ENCODE data around the gene NT5C1B. TPM values are rescaled to one million over a fixed set of nuclear protein-coding genes. Genes with fewer than 3 reads are reported as not detected.

NT5C1B gene
- total RNA-seq, 1 experiment from 2014 or later, result not detected

DNA sequence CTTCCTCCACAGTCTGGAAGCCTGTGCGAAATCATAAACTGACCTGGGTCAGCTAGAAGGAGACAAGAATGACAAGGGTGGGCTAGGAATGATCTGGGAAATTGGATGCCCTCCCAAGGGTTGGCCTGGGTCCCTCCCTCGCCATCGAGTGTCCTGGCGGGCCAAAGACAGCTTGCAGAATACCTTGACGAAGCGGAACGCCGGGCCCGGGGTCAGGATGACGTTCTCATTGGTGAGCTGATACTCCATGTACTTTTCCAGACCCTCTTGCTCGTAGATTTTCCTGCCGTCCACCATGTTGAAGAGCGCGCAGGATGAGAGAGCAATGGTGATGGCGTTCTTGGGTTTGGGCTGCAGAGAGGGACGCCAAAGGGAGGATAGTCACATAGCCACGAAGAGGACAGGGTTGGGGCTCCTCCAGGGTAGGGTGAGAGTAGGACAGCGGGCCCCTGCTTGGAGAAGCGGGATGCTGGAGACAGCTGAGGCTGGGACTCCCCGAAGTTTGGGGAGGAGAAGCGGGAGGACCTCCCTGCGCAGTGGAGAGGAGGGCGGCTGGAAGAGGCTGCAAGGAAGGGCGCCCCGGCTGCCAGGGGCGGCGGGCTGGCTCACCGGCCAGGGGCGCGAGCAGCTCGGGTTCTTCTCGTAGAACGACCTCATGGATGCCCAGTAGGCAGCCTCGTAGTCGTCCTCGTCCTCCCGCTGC, 5.3 kb downstream of the NT5C1B start:
- Histone ChIP-seq H3K4me2 (ENCODE audit: low read depth, low read length, poor library complexity, severe bottlenecking) (no peak overlapping the region), H3K9ac (ENCODE audit: low read length) (no peak overlapping the region), H3K9me2 (replicated peaks; ENCODE audit: insufficient read depth, low read length) (no peaks in the 10 kb centered on the region), H3K4me3 (ENCODE audit: low read length) (no peak overlapping the region), H3K4me1 (ENCODE audit: low read length) (no peaks in the 10 kb centered on the region), H3K27ac (ENCODE audit: low read length) (no peak overlapping the region), H3K79me2 (ENCODE audit: low read length) (no peaks in the 10 kb centered on the region), H3K36me3 (ENCODE audit: insufficient read depth, low read length) (no peaks in the 10 kb centered on the region), H3K27me3 (ENCODE audit: low read length) (no peaks in the 10 kb centered on the region), H4K20me1 (ENCODE audit: insufficient read depth, low read depth, low read length) (no peaks in the 10 kb centered on the region), H2AFZ (ENCODE audit: low read length) (no peak overlapping the region), H3K9me3 (ENCODE audit: low read length) (no peaks in the 10 kb centered on the region)
- DNase-seq, result no peak

DNA sequence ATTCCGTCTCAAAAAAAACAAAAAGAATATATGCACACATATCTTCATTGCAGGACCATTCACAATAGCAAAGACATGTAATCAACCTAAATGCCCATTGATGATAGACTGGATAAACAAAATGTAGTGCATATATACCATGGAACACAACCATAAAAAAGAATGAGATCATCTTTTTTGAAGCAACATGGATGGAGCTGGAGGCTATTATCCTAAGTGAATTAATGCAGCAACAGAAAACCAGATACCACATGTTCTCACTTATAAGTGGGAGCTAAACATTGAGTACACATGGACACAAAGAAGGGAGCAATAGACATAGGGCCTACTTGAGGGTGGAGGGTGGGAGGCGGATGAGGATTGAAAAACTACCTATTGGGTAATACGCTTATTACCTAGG, 8.8 kb downstream of the NT5C1B start:
- Histone ChIP-seq H3K9me3 (ENCODE audit: low read length) (no peaks in the 10 kb centered on the region), H3K4me3 (ENCODE audit: low read length) (no peak overlapping the region), H2AFZ (ENCODE audit: low read length) (no peak overlapping the region), H3K27me3 (ENCODE audit: low read length) (no peaks in the 10 kb centered on the region), H3K79me2 (ENCODE audit: low read length) (no peaks in the 10 kb centered on the region), H3K9me2 (replicated peaks; ENCODE audit: insufficient read depth, low read length) (no peaks in the 10 kb centered on the region), H3K36me3 (ENCODE audit: insufficient read depth, low read length) (no peaks in the 10 kb centered on the region), H3K4me1 (ENCODE audit: low read length) (no peaks in the 10 kb centered on the region), H4K20me1 (ENCODE audit: insufficient read depth, low read depth, low read length) (no peaks in the 10 kb centered on the region), H3K4me2 (ENCODE audit: low read depth, low read length, poor library complexity, severe bottlenecking) (no peak overlapping the region), H3K27ac (ENCODE audit: low read length) (no peak overlapping the region), H3K9ac (ENCODE audit: low read length) (no peak overlapping the region)
- no peak for DNase-seq

DNA sequence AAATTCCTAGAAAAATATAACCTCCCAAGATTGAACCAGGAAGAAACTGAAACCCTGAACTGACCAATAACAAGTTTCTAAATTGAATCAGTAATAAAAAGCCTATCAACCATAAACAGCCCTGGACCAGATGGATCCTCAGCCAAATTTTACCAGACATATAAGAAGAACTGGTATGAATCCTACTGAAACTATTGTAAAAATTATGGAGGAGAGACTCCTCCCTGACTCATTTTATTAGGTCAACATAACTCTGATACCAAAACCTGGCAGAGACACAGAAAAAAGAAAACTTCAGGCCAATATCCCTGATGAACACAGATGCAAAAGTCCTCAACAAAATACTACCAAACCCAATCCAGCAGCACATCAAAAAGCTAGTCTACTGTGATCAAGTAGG, 11.3 kb downstream of the NT5C1B start:
- no peaks in the 10 kb centered on the region for H3K79me2 ChIP-seq (ENCODE audit: low read length)
- no peaks in the 10 kb centered on the region for H4K20me1 ChIP-seq (ENCODE audit: insufficient read depth, low read depth, low read length)
- H3K9ac ChIP-seq (ENCODE audit: low read length), result no peak overlapping the region
- H3K27me3 ChIP-seq (ENCODE audit: low read length), result no peaks in the 10 kb centered on the region
- no peak overlapping the region for H2AFZ ChIP-seq (ENCODE audit: low read length)
- no peak for DNase-seq
- no peak overlapping the region for H3K4me2 ChIP-seq (ENCODE audit: low read depth, low read length, poor library complexity, severe bottlenecking)
- no peaks in the 10 kb centered on the region for H3K36me3 ChIP-seq (ENCODE audit: insufficient read depth, low read length)
- no peak overlapping the region for H3K4me3 ChIP-seq (ENCODE audit: low read length)
- H3K27ac ChIP-seq (ENCODE audit: low read length), result no peak overlapping the region
- no peaks in the 10 kb centered on the region for H3K4me1 ChIP-seq (ENCODE audit: low read length)
- H3K9me3 ChIP-seq (ENCODE audit: low read length), result no peaks in the 10 kb centered on the region
- H3K9me2 ChIP-seq (replicated peaks; ENCODE audit: insufficient read depth, low read length), result no peaks in the 10 kb centered on the region

DNA sequence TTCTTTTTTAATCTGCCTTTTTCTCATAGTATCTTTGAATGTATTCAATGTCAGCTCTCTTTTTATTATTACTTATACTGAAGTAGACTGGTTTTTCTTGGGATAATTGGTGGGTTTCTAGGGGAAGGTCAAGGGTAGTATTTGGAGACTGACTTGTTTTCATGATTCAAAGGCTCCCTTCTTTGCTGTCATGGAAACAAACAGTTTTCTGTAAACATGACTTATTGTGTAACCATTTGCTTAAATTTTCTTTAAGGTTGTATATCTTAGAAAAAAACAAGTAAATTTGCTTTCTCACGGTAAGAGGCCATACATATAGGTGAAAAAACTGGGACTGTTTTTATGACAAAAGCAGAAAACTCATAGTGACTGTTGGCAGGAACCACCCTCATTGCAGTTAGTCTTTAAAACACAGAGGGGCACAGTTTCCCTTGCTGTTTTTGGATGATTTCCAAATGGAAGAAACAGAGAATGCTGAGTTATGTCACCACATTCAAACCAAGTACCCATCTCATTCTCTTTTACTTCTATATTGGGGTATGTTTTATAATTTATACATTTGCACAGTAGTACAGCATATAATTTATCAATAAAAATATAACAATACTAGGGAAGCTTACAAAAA, 23.1 kb downstream of the NT5C1B start:
- no peaks in the 10 kb centered on the region for H4K20me1 ChIP-seq (ENCODE audit: insufficient read depth, low read depth, low read length)
- no peak overlapping the region for H3K4me3 ChIP-seq (ENCODE audit: low read length)
- no peak overlapping the region for H3K27ac ChIP-seq (ENCODE audit: low read length)
- H3K4me1 ChIP-seq (ENCODE audit: low read length), result peaks cover 1% of the 10 kb centered on the region
- no peak overlapping the region for H3K4me2 ChIP-seq (ENCODE audit: low read depth, low read length, poor library complexity, severe bottlenecking)
- no peaks in the 10 kb centered on the region for H3K79me2 ChIP-seq (ENCODE audit: low read length)
- DNase-seq, result no peak
- H2AFZ ChIP-seq (ENCODE audit: low read length), result no peak overlapping the region
- no peaks in the 10 kb centered on the region for H3K27me3 ChIP-seq (ENCODE audit: low read length)
- no peaks in the 10 kb centered on the region for H3K9me2 ChIP-seq (replicated peaks; ENCODE audit: insufficient read depth, low read length)
- H3K9ac ChIP-seq (ENCODE audit: low read length), result no peak overlapping the region
- no peaks in the 10 kb centered on the region for H3K36me3 ChIP-seq (ENCODE audit: insufficient read depth, low read length)
- H3K9me3 ChIP-seq (ENCODE audit: low read length), result peaks cover 5% of the 10 kb centered on the region

DNA sequence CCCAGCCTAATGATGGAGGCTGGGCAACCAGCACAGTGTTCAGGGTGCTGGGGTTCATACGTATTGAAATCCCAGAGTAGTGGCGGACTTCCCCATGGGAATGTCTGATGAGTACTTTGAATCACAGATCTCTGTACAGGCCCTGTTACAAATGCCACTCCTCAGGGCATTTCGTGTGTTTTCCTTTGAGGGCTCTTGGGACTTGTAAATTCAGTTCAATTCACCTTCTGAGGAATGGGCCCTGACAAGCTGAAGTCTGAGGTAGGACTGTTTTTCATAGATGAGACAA, 28.6 kb downstream of the NT5C1B start:
- Histone ChIP-seq H3K4me2 (ENCODE audit: low read depth, low read length, poor library complexity, severe bottlenecking) (peak overlapping the region; percentile 83), H3K9ac (ENCODE audit: low read length) (peak overlapping the region; percentile 88)

DNA sequence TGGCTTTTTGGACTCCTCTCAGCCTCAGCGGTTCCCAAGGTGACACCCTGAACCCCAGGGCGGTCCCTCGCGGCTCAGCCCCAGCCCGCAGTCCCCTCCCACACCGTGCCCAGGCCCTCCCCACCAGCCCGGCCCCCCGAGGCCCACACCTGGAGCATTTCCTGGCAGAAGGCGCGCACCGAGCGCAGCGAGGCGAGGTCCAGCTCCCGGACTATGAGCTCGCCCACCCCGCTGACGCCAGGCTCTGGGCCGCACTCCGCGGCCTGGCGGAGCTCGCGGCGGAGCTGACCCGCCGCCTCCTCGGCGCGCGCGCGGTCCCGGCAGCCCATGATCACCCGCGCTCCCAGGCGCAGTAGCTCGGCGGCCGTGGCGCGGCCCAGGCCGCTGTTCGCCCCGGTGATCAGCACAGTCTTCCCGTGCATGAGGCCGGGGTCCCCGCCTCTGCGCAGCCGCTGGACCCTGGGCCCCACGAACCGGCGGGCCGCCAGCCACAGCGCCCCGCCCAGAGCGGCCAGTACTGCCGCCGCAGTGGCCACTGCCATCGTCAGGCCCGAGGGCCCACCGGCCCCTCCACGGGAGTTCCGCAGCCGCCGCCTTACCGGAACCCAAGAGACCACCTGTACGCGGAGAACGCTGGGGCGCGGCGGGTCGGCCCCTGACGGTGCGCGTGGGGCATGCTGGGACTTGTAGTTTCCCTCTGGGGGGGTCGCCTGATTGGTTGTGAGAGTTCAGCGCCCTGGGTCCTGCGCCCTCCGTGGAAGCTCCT, 29.2 kb downstream of the NT5C1B start, which contains the start of gene RDH14:
TSS of gene RDH14 (minus strand) at position 623 of the 766 bp plus-strand sequence. CDS start at position 542, 81 bp downstream.
- Histone ChIP-seq H3K4me3 (ENCODE audit: low read length) (peak within 1 kb of the TSS; percentile 76), H3K9me2 (replicated peaks; ENCODE audit: insufficient read depth, low read length) (no peaks in the 10 kb centered on the region), H3K9me3 (ENCODE audit: low read length) (peaks cover 5% of the 10 kb centered on the region), H3K27ac (ENCODE audit: low read length) (peak within 1 kb of the TSS; percentile 66), H3K36me3 (ENCODE audit: insufficient read depth, low read length) (peaks cover 7% of the 10 kb centered on the region; the same call in 1 of the 2 replicates), H3K79me2 (ENCODE audit: low read length) (peaks cover 26% of the 10 kb centered on the region), H3K4me2 (ENCODE audit: low read depth, low read length, poor library complexity, severe bottlenecking) (peak within 1 kb of the TSS; percentile 83), H3K4me1 (ENCODE audit: low read length) (peaks cover 19% of the 10 kb centered on the region), H3K9ac (ENCODE audit: low read length) (peak within 1 kb of the TSS; percentile 88), H3K27me3 (ENCODE audit: low read length) (no peaks in the 10 kb centered on the region), H2AFZ (ENCODE audit: low read length) (peak within 1 kb of the TSS; percentile 83), H4K20me1 (ENCODE audit: insufficient read depth, low read depth, low read length) (no peaks in the 10 kb centered on the region)
- peak; percentile 96 for DNase-seq

More for the DNA sequence above, 28.6 kb downstream of the NT5C1B start:
- peak overlapping the region; percentile 82 for H2AFZ ChIP-seq (ENCODE audit: low read length)
- no peaks in the 10 kb centered on the region for H4K20me1 ChIP-seq (ENCODE audit: insufficient read depth, low read depth, low read length)
- H3K9me2 ChIP-seq (replicated peaks; ENCODE audit: insufficient read depth, low read length), result no peaks in the 10 kb centered on the region
- no peak for DNase-seq
- H3K36me3 ChIP-seq (ENCODE audit: insufficient read depth, low read length), result peaks cover 7% of the 10 kb centered on the region; the same call in 1 of the 2 replicates
- peaks cover 19% of the 10 kb centered on the region for H3K4me1 ChIP-seq (ENCODE audit: low read length)
- H3K27ac ChIP-seq (ENCODE audit: low read length), result no peak overlapping the region
- H3K4me3 ChIP-seq (ENCODE audit: low read length), result peak overlapping the region; percentile 76
- H3K27me3 ChIP-seq (ENCODE audit: low read length), result no peaks in the 10 kb centered on the region
- peaks cover 26% of the 10 kb centered on the region for H3K79me2 ChIP-seq (ENCODE audit: low read length)
- H3K9me3 ChIP-seq (ENCODE audit: low read length), result peaks cover 5% of the 10 kb centered on the region

DNA sequence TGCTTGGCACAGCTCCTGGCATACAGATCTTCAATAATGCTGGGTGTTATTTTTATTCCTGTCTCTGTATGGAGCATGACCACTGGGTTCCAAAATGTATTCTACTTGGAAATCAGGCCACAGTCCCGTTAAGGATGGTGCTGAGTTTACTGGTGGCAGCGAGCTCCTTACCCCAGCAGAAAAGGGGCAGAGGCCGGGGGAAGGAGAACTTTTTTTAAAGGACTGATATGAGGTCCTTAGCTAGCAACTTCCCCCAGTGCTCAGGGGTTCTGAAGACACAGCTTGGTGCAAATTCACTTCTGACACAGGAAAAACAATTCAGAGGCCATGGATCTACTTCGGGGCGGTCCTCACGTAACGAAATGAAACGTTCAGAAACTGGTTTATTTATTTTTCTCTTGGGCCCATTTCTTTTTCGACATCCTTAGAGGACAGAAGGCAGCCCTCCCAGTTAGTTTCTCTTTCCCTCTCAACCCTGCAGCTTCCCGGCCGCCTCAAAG, 29.8 kb downstream of the NT5C1B start:
- peaks cover 26% of the 10 kb centered on the region for H3K79me2 ChIP-seq (ENCODE audit: low read length)

DNA sequence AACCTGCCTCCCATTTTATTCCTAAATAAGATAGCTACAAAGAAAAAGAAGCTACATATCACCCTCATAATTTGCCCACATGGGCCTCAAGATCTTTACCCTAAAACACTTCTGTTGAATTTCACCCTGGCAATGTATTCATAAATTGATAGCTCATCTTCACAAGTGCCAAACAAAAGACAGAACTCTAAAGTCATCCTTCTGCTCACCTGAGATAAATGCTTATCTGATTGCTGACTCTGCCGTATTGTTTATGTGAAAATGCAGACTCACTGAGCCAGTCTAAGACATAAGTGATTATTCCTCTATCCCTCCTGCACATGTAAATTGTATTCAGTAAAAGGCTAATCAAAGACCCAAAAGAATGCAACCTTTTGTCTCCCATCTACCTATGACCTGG, 30.9 kb downstream of the NT5C1B start:
- Histone ChIP-seq H3K9me2 (replicated peaks; ENCODE audit: insufficient read depth, low read length) (no peaks in the 10 kb centered on the region), H3K9ac (ENCODE audit: low read length) (no peak overlapping the region), H3K27ac (ENCODE audit: low read length) (no peak overlapping the region), H2AFZ (ENCODE audit: low read length) (no peak overlapping the region), H3K9me3 (ENCODE audit: low read length) (no peaks in the 10 kb centered on the region), H3K36me3 (ENCODE audit: insufficient read depth, low read length) (peaks cover 7% of the 10 kb centered on the region; the same call in 1 of the 2 replicates), H4K20me1 (ENCODE audit: insufficient read depth, low read depth, low read length) (0 out of 2 replicates have a peak, but pooled peaks cover 2% of the 10 kb centered on the region), H3K4me2 (ENCODE audit: low read depth, low read length, poor library complexity, severe bottlenecking) (peak overlapping the region; percentile 83), H3K79me2 (ENCODE audit: low read length) (peaks cover 26% of the 10 kb centered on the region), H3K27me3 (ENCODE audit: low read length) (no peaks in the 10 kb centered on the region), H3K4me3 (ENCODE audit: low read length) (no peak overlapping the region; the same call in 1 of the 2 replicates), H3K4me1 (ENCODE audit: low read length) (peaks cover 19% of the 10 kb centered on the region)
- DNase-seq, result no peak

More for the DNA sequence above, 29.8 kb downstream of the NT5C1B start:
- no peak for DNase-seq
- H3K9me3 ChIP-seq (ENCODE audit: low read length), result peaks cover 5% of the 10 kb centered on the region
- peaks cover 19% of the 10 kb centered on the region for H3K4me1 ChIP-seq (ENCODE audit: low read length)
- H3K4me3 ChIP-seq (ENCODE audit: low read length), result peak overlapping the region; percentile 76
- peaks cover 7% of the 10 kb centered on the region; the same call in 1 of the 2 replicates for H3K36me3 ChIP-seq (ENCODE audit: insufficient read depth, low read length)
- no peaks in the 10 kb centered on the region for H3K9me2 ChIP-seq (replicated peaks; ENCODE audit: insufficient read depth, low read length)
- peak overlapping the region; percentile 88 for H3K9ac ChIP-seq (ENCODE audit: low read length)
- no peaks in the 10 kb centered on the region for H3K27me3 ChIP-seq (ENCODE audit: low read length)
- H3K27ac ChIP-seq (ENCODE audit: low read length), result peak overlapping the region; percentile 3; the same call in 1 of the 2 replicates
- H2AFZ ChIP-seq (ENCODE audit: low read length), result peak overlapping the region; percentile 83; the same call in 1 of the 2 replicates
- H3K4me2 ChIP-seq (ENCODE audit: low read depth, low read length, poor library complexity, severe bottlenecking), result peak overlapping the region; percentile 83
- H4K20me1 ChIP-seq (ENCODE audit: insufficient read depth, low read depth, low read length), result no peaks in the 10 kb centered on the region

Measured in Karpas-422 (cell line).